Measurements from ENCODE around the gene AP4S1.

AP4S1 gene

GRCh38 chr14:31139301-31139847 is 113.9 kb downstream of the AP4S1 start:
- DNase-seq = no peak

GRCh38 chr14:31142455-31143087 is 117.1 kb downstream of the AP4S1 start:
- DNase-seq = no peak

Data from stimulated activated CD4-positive, alpha-beta T cell treated with anti-CD3 and anti-CD28 coated beads, Interleukin-2, amount 100 ng/mL, for 48 hours (primary cell).